ENCODE measurements around the gene TMEM127. TPM values are rescaled to one million over a fixed set of nuclear protein-coding genes. Genes with fewer than 3 reads are reported as not detected.

TMEM127 gene
- total and polyA plus RNA-seq, 9 donors, result 26.9 to 55.1 (median 46.3) TPM

- Histone ChIP-seq H3K27me3 (no peaks in the 10 kb centered on the region), H3K9me3 (no peaks in the 10 kb centered on the region), H3K27ac (no peak overlapping the region), H3K4me3 (no peak overlapping the region), H3K36me3 (no peaks in the 10 kb centered on the region), H3K4me1 (ENCODE audit: insufficient read depth) (peaks cover 7% of the 10 kb centered on the region)
- intact Hi-C loops (cut with DNase I), result no loop called here
- DNase-seq, result no peak
- WGBS, 3 donors, result 89 to 92% (median 89%) methylated on average over 8 of the region's 8 CpGs
- TF ChIP-seq POLR2A (IDR thresholded peaks at IDR 0.05) (no peak), EP300 (IDR thresholded peaks at IDR 0.05) (no peak)
- TF ChIP-seq, protein P1, sequence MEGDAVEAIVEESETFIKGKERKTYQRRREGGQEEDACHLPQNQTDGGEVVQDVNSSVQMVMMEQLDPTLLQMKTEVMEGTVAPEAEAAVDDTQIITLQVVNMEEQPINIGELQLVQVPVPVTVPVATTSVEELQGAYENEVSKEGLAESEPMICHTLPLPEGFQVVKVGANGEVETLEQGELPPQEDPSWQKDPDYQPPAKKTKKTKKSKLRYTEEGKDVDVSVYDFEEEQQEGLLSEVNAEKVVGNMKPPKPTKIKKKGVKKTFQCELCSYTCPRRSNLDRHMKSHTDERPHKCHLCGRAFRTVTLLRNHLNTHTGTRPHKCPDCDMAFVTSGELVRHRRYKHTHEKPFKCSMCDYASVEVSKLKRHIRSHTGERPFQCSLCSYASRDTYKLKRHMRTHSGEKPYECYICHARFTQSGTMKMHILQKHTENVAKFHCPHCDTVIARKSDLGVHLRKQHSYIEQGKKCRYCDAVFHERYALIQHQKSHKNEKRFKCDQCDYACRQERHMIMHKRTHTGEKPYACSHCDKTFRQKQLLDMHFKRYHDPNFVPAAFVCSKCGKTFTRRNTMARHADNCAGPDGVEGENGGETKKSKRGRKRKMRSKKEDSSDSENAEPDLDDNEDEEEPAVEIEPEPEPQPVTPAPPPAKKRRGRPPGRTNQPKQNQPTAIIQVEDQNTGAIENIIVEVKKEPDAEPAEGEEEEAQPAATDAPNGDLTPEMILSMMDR (IDR thresholded peaks at IDR 0.05), result no peak
Measured at GRCh38 chr2:96252526-96252925, 13.3 kb downstream of the TMEM127 start.

- intact Hi-C loops (cut with DNase I), result no loop called here
- Histone ChIP-seq H3K27ac (no peak overlapping the region), H3K9me3 (no peaks in the 10 kb centered on the region), H3K36me3 (no peaks in the 10 kb centered on the region), H3K27me3 (no peaks in the 10 kb centered on the region), H3K4me1 (ENCODE audit: insufficient read depth) (peaks cover 7% of the 10 kb centered on the region), H3K4me3 (no peak overlapping the region)
- TF ChIP-seq EP300 (IDR thresholded peaks at IDR 0.05), result no peak
- 56 to 64% (median 59%) methylated on average over 6 of the region's 6 CpGs for WGBS, 3 donors
- DNase-seq, result peak in 2 of 5 donors; percentile 40 to 44
Measured at GRCh38 chr2:96251721-96252292, 14.0 kb downstream of the TMEM127 start.

DNA sequence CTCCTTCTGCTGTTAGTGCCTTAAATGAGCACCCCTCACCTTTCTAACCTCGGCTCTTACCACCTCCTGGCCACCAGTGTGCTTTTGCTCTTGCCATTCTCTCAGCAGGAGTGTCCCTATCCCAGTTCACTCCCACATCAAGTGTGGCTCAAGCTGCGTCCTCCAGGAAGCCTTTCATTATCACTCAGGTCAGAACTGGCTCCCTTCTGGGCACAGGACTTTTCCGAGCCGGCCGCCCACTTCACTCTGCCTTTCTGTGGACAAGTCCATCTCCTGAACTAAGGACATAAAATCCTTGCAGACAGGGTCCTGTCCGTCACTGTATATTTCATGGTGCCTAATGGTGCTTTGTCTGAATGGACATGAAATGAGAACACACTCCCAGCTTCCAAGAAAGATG, 15.6 kb downstream of the TMEM127 start:
- no peak for DNase-seq
- H3K9me3 ChIP-seq, result no peaks in the 10 kb centered on the region
- 77 to 84% (median 83%) methylated on average over 6 of the region's 6 CpGs for WGBS, 3 donors
- H3K36me3 ChIP-seq, result no peaks in the 10 kb centered on the region
- no peaks in the 10 kb centered on the region for H3K27me3 ChIP-seq
- TF ChIP-seq EP300 (IDR thresholded peaks at IDR 0.05), result no peak
- TF ChIP-seq, protein P1 (IDR thresholded peaks at IDR 0.05), result no peak
- no peak for TF ChIP-seq POLR2A (IDR thresholded peaks at IDR 0.05)
- intact Hi-C loops (cut with DNase I), result no loop called here
- H3K27ac ChIP-seq, result no peak overlapping the region
- H3K4me3 ChIP-seq, result no peak overlapping the region
- peaks cover 7% of the 10 kb centered on the region for H3K4me1 ChIP-seq (ENCODE audit: insufficient read depth)

- Histone ChIP-seq H3K36me3 (no peaks in the 10 kb centered on the region), H3K4me3 (no peak overlapping the region), H3K4me1 (ENCODE audit: insufficient read depth) (peaks cover 7% of the 10 kb centered on the region), H3K27ac (no peak overlapping the region), H3K9me3 (no peaks in the 10 kb centered on the region), H3K27me3 (no peaks in the 10 kb centered on the region)
- WGBS, 3 donors, result 61 to 74% (median 71%) methylated on average over 9 of the region's 9 CpGs
- TF ChIP-seq POLR2A (IDR thresholded peaks at IDR 0.05), result no peak
- no peak for TF ChIP-seq EP300 (IDR thresholded peaks at IDR 0.05)
- TF ChIP-seq, protein P1 (IDR thresholded peaks at IDR 0.05), result no peak
- intact Hi-C loops (cut with DNase I), result no loop called here
- DNase-seq, result peak in 1 of 5 donors; percentile 27
Measured at GRCh38 chr2:96249654-96250053, 16.1 kb downstream of the TMEM127 start.

DNA sequence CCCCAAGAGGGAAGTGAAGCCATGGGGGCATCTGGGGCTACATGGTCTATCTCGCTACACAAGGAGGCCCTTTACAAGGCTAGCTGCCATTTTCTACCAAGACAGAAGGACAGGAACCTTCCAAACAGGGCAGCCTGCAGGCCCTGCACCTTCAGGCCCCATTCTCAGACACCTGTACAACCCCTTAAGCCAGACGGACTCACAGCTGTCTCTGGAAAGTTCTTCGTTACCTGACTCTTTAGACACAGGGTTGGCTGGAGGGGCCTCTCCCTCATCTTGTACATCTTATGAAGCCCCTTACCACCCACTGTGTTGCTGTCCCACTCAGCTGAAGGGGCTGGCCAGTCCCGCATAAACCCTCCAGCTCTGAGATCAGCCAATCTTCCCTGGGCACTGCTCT, 17.2 kb downstream of the TMEM127 start:
- H3K36me3 ChIP-seq, result no peaks in the 10 kb centered on the region
- H3K9me3 ChIP-seq, result no peaks in the 10 kb centered on the region
- intact Hi-C loops (cut with DNase I), result no loop called here
- no peaks in the 10 kb centered on the region for H3K27me3 ChIP-seq
- no peak overlapping the region for H3K27ac ChIP-seq
- peaks cover 7% of the 10 kb centered on the region for H3K4me1 ChIP-seq (ENCODE audit: insufficient read depth)
- DNase-seq, result no peak
- 90 to 94% (median 93%) methylated on average over 4 of the region's 4 CpGs for WGBS, 3 donors
- no peak overlapping the region for H3K4me3 ChIP-seq
- TF ChIP-seq, protein P1 (IDR thresholded peaks at IDR 0.05), result no peak
- TF ChIP-seq POLR2A (IDR thresholded peaks at IDR 0.05), result no peak
- no peak for TF ChIP-seq EP300 (IDR thresholded peaks at IDR 0.05)

Data from ovary (tissue), 9 donors.